Smooth muscle cell (in vitro differentiated cells): Measurements from ENCODE around the gene PGAM2. TPM values are rescaled to one million over a fixed set of nuclear protein-coding genes. Genes with fewer than 3 reads are reported as not detected.

Experiments used
- DNase-seq: peaks from one replicate; lab custom pipeline; 2025; ENCODE audit not compliant: unreplicated experiment; lab: John Stamatoyannopoulos, UW
- H2AFZ ChIP-seq: fragments of 200-600 bp; sonication (generic); 2 replicates; pipeline ENCODE4 v1.6.0; 2016; ENCODE audit warnings: antibody characterized with exemption, low read depth, mild to moderate bottlenecking
- H3F3A ChIP-seq: fragments of 200-600 bp; sonication (generic); 2 replicates; pipeline ENCODE4 v1.6.0; 2017; ENCODE audit warnings: antibody characterized with exemption, low read depth
- H3K27ac ChIP-seq: fragments of 200-600 bp; sonication (generic); 2 replicates; pipeline ENCODE4 v1.5.1; 2016; ENCODE audit warnings: low read depth, mild to moderate bottlenecking
- H3K27me3 ChIP-seq: fragments of 200-600 bp; sonication (generic); 2 replicates; pipeline ENCODE4 v1.6.1; 2016; ENCODE audit warnings: low read depth, mild to moderate bottlenecking
- H3K36me3 ChIP-seq: fragments of 200-600 bp; sonication (generic); 2 replicates; pipeline ENCODE4 v1.5.1; 2016; ENCODE audit warnings: low read depth
- H3K4me1 ChIP-seq: fragments of 200-600 bp; sonication (generic); 2 replicates; pipeline ENCODE4 v1.5.1; 2016; ENCODE audit warnings: low read depth
- H3K4me2 ChIP-seq: fragments of 200-600 bp; sonication (generic); 2 replicates; pipeline ENCODE4 v1.6.0; 2016; ENCODE audit warnings: mild to moderate bottlenecking
- H3K4me3 ChIP-seq: fragments of 200-600 bp; sonication (generic); 2 replicates; pipeline ENCODE4 v1.5.1; 2016; ENCODE audit warnings: mild to moderate bottlenecking
- H3K79me2 ChIP-seq: fragments of 200-600 bp; sonication (generic); 2 replicates; pipeline ENCODE4 v1.6.0; 2016; ENCODE audit warnings: low read depth, mild to moderate bottlenecking
- H3K9ac ChIP-seq: fragments of 200-600 bp; sonication (generic); 2 replicates; pipeline ENCODE4 v1.6.0; 2016; ENCODE audit warnings: low read depth
- H3K9me3 ChIP-seq: fragments of 200-600 bp; sonication (generic); replicated peaks from 2 replicates; pipeline ENCODE4 v1.5.1; 2016; ENCODE audit warnings: low read depth
- H4K20me1 ChIP-seq: fragments of 200-600 bp; sonication (generic); 2 replicates; pipeline ENCODE4 v1.6.0; 2016; ENCODE audit warnings: low read depth
- WGBS: methylation state at CpG from one replicate; pipeline ENCODE4 v1.1.7; 2016; ENCODE audit warnings: low lambda C conversion rate; 5-methylcytosine and 5-hydroxymethylcytosine counted together
- polyA plus RNA-seq: library from polyadenylated mRNA; unstranded; fragments of >200 nt; fragmentation: Nextera tagmentation; extraction: Ambion mirVana; gene quantifications from 2 replicates; pipeline ENCODE4 v1.2.1, GENCODE V29; 2016
- total RNA-seq: library from RNA; depleted of rRNA; stranded (reverse); fragments of >200 nt; gene quantifications from 2 replicates; pipeline ENCODE4 v1.2.3, GENCODE V29; 2014
- TF ChIP-seq, protein P1 (sequence below): fragments of 200-600 bp; sonication (generic); IDR thresholded peaks from 2 replicates; pipeline ENCODE4 v1.5.1; 2017; ENCODE audit warnings: borderline replicate concordance, mild to moderate bottlenecking, antibody characterized with exemption; ENCODE audit not compliant: insufficient read depth, poor library complexity, severe bottlenecking

Gene PGAM2
- total and polyA plus RNA-seq, 2 experiments from 2014 or later, result not detected

DNA sequence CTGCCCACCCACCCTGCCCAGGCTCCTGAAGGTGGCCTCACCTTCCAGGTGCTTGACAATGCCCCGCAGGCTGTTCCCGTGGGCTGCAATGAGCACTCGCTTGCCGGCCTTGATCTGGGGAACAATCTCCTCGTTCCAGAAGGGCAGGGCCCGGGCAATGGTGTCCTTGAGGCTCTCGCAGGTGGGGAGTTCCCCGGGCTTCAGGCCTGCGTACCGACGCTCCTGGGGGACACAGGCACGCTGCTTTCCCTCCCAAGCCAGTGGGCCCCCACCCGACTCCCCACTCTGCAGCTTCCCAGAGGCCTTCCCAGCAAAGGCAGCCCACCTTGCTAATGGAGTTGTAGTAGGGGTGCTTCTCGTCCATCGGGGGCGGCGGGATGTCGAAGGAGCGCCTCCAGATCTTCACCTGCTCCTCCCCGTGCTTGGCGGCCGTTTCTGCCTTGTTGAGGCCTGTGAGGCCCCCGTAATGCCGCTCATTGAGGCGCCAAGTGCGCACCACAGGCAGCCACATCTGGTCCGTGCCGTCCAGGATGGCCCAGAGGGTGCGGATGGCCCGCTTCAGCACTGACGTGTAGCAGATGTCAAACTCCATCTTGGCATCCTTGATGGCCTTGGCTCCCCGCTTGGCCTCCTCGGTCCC, 456 bp downstream of the PGAM2 start:
- peaks cover 5% of the 10 kb centered on the region for H4K20me1 ChIP-seq
- H3K4me2 ChIP-seq, result no peak overlapping the region
- peaks cover 6% of the 10 kb centered on the region for H3K4me1 ChIP-seq
- H2AFZ ChIP-seq, result no peak overlapping the region
- H3K27ac ChIP-seq, result no peak overlapping the region
- no peaks in the 10 kb centered on the region for H3K79me2 ChIP-seq
- DNase-seq, result no peak
- H3K36me3 ChIP-seq, result no peaks in the 10 kb centered on the region
- H3F3A ChIP-seq, result no peaks in the 10 kb centered on the region
- H3K27me3 ChIP-seq, result no peaks in the 10 kb centered on the region
- H3K9ac ChIP-seq, result no peak overlapping the region
- WGBS, result 64% methylated on average over 32 of the region's 33 CpGs
- no peaks in the 10 kb centered on the region for H3K9me3 ChIP-seq
- TF ChIP-seq, protein P1, sequence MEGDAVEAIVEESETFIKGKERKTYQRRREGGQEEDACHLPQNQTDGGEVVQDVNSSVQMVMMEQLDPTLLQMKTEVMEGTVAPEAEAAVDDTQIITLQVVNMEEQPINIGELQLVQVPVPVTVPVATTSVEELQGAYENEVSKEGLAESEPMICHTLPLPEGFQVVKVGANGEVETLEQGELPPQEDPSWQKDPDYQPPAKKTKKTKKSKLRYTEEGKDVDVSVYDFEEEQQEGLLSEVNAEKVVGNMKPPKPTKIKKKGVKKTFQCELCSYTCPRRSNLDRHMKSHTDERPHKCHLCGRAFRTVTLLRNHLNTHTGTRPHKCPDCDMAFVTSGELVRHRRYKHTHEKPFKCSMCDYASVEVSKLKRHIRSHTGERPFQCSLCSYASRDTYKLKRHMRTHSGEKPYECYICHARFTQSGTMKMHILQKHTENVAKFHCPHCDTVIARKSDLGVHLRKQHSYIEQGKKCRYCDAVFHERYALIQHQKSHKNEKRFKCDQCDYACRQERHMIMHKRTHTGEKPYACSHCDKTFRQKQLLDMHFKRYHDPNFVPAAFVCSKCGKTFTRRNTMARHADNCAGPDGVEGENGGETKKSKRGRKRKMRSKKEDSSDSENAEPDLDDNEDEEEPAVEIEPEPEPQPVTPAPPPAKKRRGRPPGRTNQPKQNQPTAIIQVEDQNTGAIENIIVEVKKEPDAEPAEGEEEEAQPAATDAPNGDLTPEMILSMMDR, result no peak
- H3K4me3 ChIP-seq, result no peak overlapping the region

DNA sequence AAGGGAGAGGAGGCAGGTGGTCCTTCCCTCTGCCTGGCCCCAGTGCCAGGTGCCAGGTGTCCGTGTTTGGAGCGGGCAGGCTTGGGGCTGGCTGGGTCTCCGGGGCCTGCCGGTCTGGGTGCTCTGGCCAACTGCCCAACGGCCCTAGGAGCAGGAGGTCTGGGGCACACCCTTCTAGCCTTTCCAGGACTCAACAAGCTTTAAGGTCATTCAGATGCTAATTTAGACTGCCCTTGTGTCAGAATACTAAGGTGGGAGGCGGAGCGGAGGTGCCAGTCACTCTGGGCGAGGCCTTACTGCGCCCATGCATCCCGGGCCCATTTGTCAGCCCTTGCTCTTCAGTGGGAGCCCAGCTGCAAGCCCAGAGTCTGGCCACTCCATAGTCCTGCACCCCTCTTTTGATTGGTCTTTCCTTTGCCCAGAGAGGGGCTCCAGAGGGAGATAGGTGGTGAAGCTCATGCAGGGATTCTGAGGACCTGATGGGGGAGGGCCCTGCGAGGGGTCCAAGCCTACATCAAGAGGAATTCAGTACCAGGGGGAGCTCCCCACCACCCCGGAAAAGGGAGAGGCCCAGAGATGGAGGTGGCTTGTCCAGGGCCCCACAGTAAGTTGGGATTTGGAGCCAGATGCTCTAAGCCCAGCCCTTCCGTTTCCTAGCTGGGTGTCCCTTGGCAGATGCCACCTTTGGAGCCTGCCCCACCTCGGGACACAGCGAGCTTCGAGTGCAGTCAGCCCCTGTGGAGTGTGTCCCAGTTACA, 1.3 kb downstream of the PGAM2 start:
- H4K20me1 ChIP-seq, result peaks cover 11% of the 10 kb centered on the region
- H3K4me1 ChIP-seq, result peaks cover 6% of the 10 kb centered on the region
- no peaks in the 10 kb centered on the region for H3K27me3 ChIP-seq
- no peak overlapping the region for H3K4me2 ChIP-seq
- H3K4me3 ChIP-seq, result no peak overlapping the region
- WGBS, result 40% methylated on average over 16 of the region's 16 CpGs
- no peak for DNase-seq
- no peak overlapping the region for H3K9ac ChIP-seq
- TF ChIP-seq, protein P1, result no peak
- H3K9me3 ChIP-seq, result no peaks in the 10 kb centered on the region
- no peaks in the 10 kb centered on the region for H3K36me3 ChIP-seq
- no peak overlapping the region for H2AFZ ChIP-seq
- H3K27ac ChIP-seq, result no peak overlapping the region
- no peaks in the 10 kb centered on the region for H3K79me2 ChIP-seq
- no peaks in the 10 kb centered on the region for H3F3A ChIP-seq

DNA sequence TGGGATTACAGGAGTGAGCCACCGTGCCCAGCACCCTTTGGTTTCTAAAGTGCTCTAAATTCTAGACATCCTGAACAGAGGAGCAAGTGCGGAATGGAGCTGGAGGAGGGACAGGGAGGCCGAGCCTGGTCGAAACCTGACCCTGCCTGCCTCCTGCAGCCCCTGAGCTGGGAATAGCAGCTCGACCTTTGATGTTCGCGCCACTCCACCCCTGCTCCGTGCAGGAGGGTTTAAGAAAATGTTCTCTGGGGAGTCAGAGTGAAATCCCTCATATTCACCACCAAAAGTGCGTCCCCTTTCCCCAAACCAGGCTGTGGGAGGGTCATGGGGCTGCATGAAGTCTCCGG, 1.8 kb downstream of the PGAM2 start:
- WGBS, result 43% methylated on average over 10 of the region's 10 CpGs

More for the DNA sequence above, 1.8 kb downstream of the PGAM2 start:
- no peaks in the 10 kb centered on the region for H3K9me3 ChIP-seq
- H3K27me3 ChIP-seq, result no peaks in the 10 kb centered on the region
- peaks cover 13% of the 10 kb centered on the region for H4K20me1 ChIP-seq
- TF ChIP-seq, protein P1, result no peak
- H3F3A ChIP-seq, result no peaks in the 10 kb centered on the region
- H3K4me2 ChIP-seq, result no peak overlapping the region
- H2AFZ ChIP-seq, result no peak overlapping the region
- H3K27ac ChIP-seq, result no peak overlapping the region
- H3K4me3 ChIP-seq, result no peak overlapping the region
- H3K4me1 ChIP-seq, result peaks cover 6% of the 10 kb centered on the region
- H3K9ac ChIP-seq, result no peak overlapping the region
- H3K79me2 ChIP-seq, result no peaks in the 10 kb centered on the region
- no peaks in the 10 kb centered on the region for H3K36me3 ChIP-seq
- DNase-seq, result no peak
